Kidney (tissue), 14 donors: Measurements from ENCODE around the gene ZG16. TPM values are rescaled to one million over a fixed set of nuclear protein-coding genes. Genes with fewer than 3 reads are reported as not detected.
A peak's percentile ranks its signal among the peaks of the same experiment; 100 is the strongest.
"Not testable (repeated sequence)": the region's sequence is repeated elsewhere in the genome, so short reads cannot be mapped to it uniquely, and the experiment has no call there.

Source experiments
- DNase-seq, 5 donors: peaks; one replicate each; pipeline ENCODE4 v3.0.0-alpha.2; 2013 to 2020
- FAIRE-seq: peaks from 2 replicates; lab custom pipeline; 2012; peaks lifted over from hg19 to GRCh38; lab: Jason Lieb, UNC
- H3K27ac ChIP-seq, 2 donors: one replicate each; pipeline ENCODE4 v1.7.0; 2013; ENCODE audit warnings: low read depth in 2 of 2, low read length in 2 of 2, inconsistent platforms in 1 of 2
- H3K27me3 ChIP-seq: one replicate; pipeline ENCODE4 v1.7.1; 2013; ENCODE audit warnings: low read length, inconsistent platforms; ENCODE audit not compliant: control insufficient read depth, insufficient read depth
- H3K36me3 ChIP-seq, 3 donors: one replicate each; pipeline versions ENCODE4 v1.7.0 to v1.7.1; 2013; ENCODE audit warnings: low read length in 3 of 3, control low read depth in 1 of 3, inconsistent platforms in 1 of 3; ENCODE audit not compliant: insufficient read depth in 3 of 3, control insufficient read depth in 2 of 3
- H3K4me1 ChIP-seq, 3 donors: one replicate each; pipeline versions ENCODE4 v1.7.0 to v1.7.1; 2013; ENCODE audit warnings: low read length in 3 of 3, inconsistent platforms in 1 of 3, low read depth in 1 of 3; ENCODE audit not compliant: control insufficient read depth in 2 of 3, insufficient read depth in 2 of 3
- H3K4me3 ChIP-seq, 3 donors: one replicate each; pipeline versions ENCODE4 v1.7.0 to v1.8.1; 2013; ENCODE audit warnings: low read length in 3 of 3, control low read depth in 1 of 3, inconsistent platforms in 1 of 3
- H3K9ac ChIP-seq, 3 donors: one replicate each; pipeline versions ENCODE4 v1.7.0 to v1.7.1; 2013; ENCODE audit warnings: low read length in 3 of 3, control low read depth in 1 of 3, inconsistent platforms in 1 of 3
- H3K9me3 ChIP-seq, 3 donors: one replicate each; pipeline versions ENCODE4 v1.7.0 to v1.7.1; 2013; ENCODE audit warnings: low read length in 3 of 3, control low read depth in 1 of 3, inconsistent platforms in 1 of 3; ENCODE audit not compliant: control insufficient read depth in 2 of 3, insufficient read depth in 1 of 3
- CTCF ChIP-seq: IDR thresholded peaks from 3 replicates; pipeline ENCODE4 v1.5.1; 2012; ENCODE audit warnings: mild to moderate bottlenecking, moderate library complexity, borderline replicate concordance; ENCODE audit not compliant: insufficient read depth; ENCODE audit errors: extremely low read depth
- intact Hi-C: fragments of 100-400 bp; cut with DNase I; formaldehyde crosslinking; loops from one replicate; pipeline ENCODE4 v1.11.1; 2022
- polyA plus RNA-seq: library from polyadenylated mRNA; stranded (reverse); fragments of 350-450 nt; fragmentation: Illumina TruSeq; extraction: RNeasy Lipid Tissue Mini Kit (QIAGEN cat#74804); gene quantifications from one replicate; pipeline ENCODE4 v1.2.3, GENCODE V29; 2014; ENCODE audit warnings: low read depth, low replicate concordance; ENCODE audit not compliant: insufficient read depth
- total RNA-seq: library from RNA; stranded (reverse); fragmentation: NEBNext Ultra II Directional; extraction: Animal tissue kit (Norgen Biotek cat#: 25700); gene quantifications from one replicate; pipeline ENCODE4 v1.2.1, GENCODE V29; 2021
- donor health status: control.
- donor health status: control.
- donor health status: control.
- donor health status: control.
- donor health status: control.
- donor health status: DM: yes; HTN: yes; CAD: no.
- donor health status: Normal renal cell carcinoma (clear cell type).

ZG16 gene
- total and polyA plus RNA-seq, 2 donors from 2014 or later, result not detected

- H3K4me3 ChIP-seq, result peak overlapping the region; percentile 70 to 92 (median 87)
- intact Hi-C loops, result no loop called here
- DNase-seq, result no peak
Measured at GRCh38 chr16:29791845-29792807, 14.1 kb downstream of the ZG16 start.

DNA sequence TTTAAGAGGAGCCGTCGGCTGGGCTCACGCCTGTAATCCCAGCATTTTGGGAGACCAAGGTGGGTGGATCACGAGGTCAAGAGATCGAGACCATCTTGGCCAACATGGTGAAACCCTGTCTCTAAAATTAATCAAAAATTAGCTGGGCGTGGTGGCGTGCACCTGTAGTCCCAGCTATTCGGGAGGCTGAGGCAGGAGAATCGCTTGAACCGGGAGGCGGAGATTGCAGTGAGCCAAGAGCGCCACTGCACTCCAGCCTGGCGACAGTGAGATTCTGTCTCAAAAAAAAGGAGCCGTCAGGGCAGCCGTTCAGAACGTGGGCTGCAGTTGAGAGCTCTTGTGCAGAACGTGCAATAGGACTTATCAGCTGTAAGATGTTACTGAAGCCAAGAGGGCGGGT, 15.1 kb downstream of the ZG16 start:
- H3K4me1 ChIP-seq, result peaks cover 0 to 14% (median 0%) of the 10 kb centered on the region in 3 donors
- FAIRE-seq, H3K9me3 ChIP-seq, DNase-seq, H3K27ac ChIP-seq, H3K27me3 ChIP-seq, H3K9ac ChIP-seq, intact Hi-C loops, H3K4me3 ChIP-seq: not testable (repeated sequence)
- H3K36me3 ChIP-seq, result peaks cover 5 to 16% (median 7%) of the 10 kb centered on the region in 3 donors

More at GRCh38 chr16:29791845-29792807, 14.1 kb downstream of the ZG16 start:
- Histone ChIP-seq H3K27ac (no peak overlapping the region), H3K36me3 (peaks cover 3 to 5% (median 5%) of the 10 kb centered on the region in 3 donors), H3K4me1 (peaks cover 0 to 14% (median 0%) of the 10 kb centered on the region in 3 donors), H3K9ac (peak overlapping the region in 1 of 3 donors; percentile 15), H3K27me3 (no peaks in the 10 kb centered on the region), H3K9me3 (no peaks in the 10 kb centered on the region)
- TF ChIP-seq CTCF, result no peak
- no peak for FAIRE-seq

DNA sequence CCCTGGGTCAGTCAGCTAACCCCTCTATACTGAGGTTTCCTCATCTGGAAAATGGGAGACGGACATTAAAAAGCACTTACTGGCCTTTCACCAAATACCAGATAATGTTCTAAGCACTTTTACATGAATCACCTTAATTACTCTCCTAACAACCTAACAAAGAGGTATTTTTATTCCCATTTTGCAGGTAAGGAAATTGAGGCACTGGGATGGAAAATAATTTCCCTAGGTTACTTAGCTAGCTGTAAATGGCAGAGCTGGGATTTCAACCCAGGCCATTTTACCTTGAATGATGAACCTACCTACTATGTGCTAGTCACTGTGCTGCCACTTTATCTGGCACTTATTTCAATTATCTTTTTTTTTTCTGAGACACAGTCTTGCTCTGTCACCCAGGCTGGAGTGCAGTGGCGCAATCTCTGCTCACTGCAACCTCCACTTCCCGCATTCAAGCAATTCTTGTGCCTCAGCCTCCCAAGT, 16.2 kb downstream of the ZG16 start:
- FAIRE-seq (no peak), DNase-seq (no peak)
- intact Hi-C loops, result no loop called here
- Histone ChIP-seq H3K27ac (no peak overlapping the region), H3K9me3 (no peaks in the 10 kb centered on the region), H3K9ac (no peak overlapping the region), H3K27me3 (no peaks in the 10 kb centered on the region), H3K36me3 (peaks cover 7 to 25% (median 11%) of the 10 kb centered on the region in 3 donors), H3K4me1 (peaks cover 0 to 14% (median 0%) of the 10 kb centered on the region in 3 donors), H3K4me3 (no peak overlapping the region)
- no peak for TF ChIP-seq CTCF

DNA sequence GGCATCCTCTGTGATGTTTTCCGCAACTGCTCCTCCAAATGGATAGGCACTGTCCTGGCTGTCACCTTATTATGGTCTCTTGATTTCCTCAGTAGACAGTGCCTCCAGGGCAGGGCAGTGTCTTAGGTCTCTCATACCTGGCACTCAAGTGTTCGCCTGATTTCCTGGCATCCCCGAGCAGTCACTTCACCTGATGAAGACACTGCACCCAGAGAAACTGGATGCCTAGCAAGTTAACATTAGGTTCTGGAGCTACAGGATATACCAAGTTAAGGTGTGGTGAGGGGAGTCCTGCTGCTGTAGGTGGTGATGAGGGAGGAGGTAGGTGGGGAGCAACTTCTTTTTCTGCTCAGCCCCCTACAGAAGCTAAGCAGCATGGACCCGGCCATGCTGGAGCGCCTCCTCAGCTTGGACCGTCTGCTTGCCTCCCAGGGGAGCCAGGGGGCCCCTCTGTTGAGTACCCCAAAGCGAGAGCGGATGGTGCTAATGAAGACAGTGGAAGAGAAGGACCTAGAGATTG, 24.4 kb downstream of the ZG16 start:
- intact Hi-C loops, result no loop called here
- peaks cover 0 to 12% (median 6%) of the 10 kb centered on the region in 3 donors for H3K4me1 ChIP-seq
- DNase-seq (peak in 1 of 5 donors; percentile 51), FAIRE-seq (no peak)
- no peaks in the 10 kb centered on the region for H3K27me3 ChIP-seq
- H3K27ac ChIP-seq, result no peak overlapping the region
- no peaks in the 10 kb centered on the region for H3K9me3 ChIP-seq
- H3K4me3 ChIP-seq, result no peak overlapping the region
- no peak overlapping the region for H3K9ac ChIP-seq
- peaks cover 5 to 23% (median 14%) of the 10 kb centered on the region in 3 donors for H3K36me3 ChIP-seq
- no peak for TF ChIP-seq CTCF
